Gastrocnemius medialis (tissue), 4 donors: ENCODE data around the gene NUDCD3. TPM values are rescaled to one million over a fixed set of nuclear protein-coding genes. Genes with fewer than 3 reads are reported as not detected.

ENCODE experiments used
- ATAC-seq, 2 donors: fragments of 150-250 bp; one replicate each; pipeline ENCODE4 v1.9.1; 2016
- DNase-seq, 2 donors: peaks; one replicate each; pipeline ENCODE4 v3.0.0-alpha.2; 2019
- H3K27ac ChIP-seq, 4 donors: fragments of 200-600 bp; sonication (generic); 1 replicate in 1 of 4; 2 replicates in 3 of 4; pipeline ENCODE4 v1.5.1; 2016 to 2018; ENCODE audit warnings: mild to moderate bottlenecking in 2 of 4, moderate library complexity in 1 of 4
- H3K27me3 ChIP-seq, 3 donors: fragments of 200-600 bp; sonication (generic) in 2 of 3; 1 replicate in 1 of 3; 2 replicates in 2 of 3; pipeline versions ENCODE4 v1.5.1 to v1.6.0; 2016 to 2019; ENCODE audit warnings: mild to moderate bottlenecking in 1 of 3, moderate library complexity in 1 of 3
- H3K36me3 ChIP-seq, 2 donors: fragments of 200-600 bp; sonication (generic) in 1 of 2; one replicate each; pipeline ENCODE4 v1.5.1; 2017 to 2018
- H3K4me1 ChIP-seq, 2 donors: fragments of 200-600 bp; sonication (generic) in 1 of 2; one replicate each; pipeline ENCODE4 v1.5.1; 2016 to 2017; ENCODE audit warnings: mild to moderate bottlenecking in 2 of 2
- H3K4me3 ChIP-seq, 4 donors: fragments of 200-600 bp; sonication (generic) in 3 of 4; 1 replicate in 1 of 4; 2 replicates in 3 of 4; pipeline ENCODE4 v1.5.1; 2016 to 2019; ENCODE audit warnings: mild to moderate bottlenecking in 2 of 4
- H3K9me3 ChIP-seq, 3 donors: fragments of 200-600 bp; sonication (generic) in 2 of 3; 1 replicate in 1 of 3; 2 replicates in 2 of 3; pipeline ENCODE4 v1.5.1; 2016 to 2019
- CTCF ChIP-seq, 5 experiments: fragments of 450-650 bp in 3 of 5; fragments of 200-600 bp in 2 of 5; sonication (generic) in 2 of 5; IDR thresholded peaks in 4 of 5; conservative IDR thresholded peaks in 1 of 5; 1 replicate in 4 of 5; 2 replicates in 1 of 5; pipeline ENCODE4 v1.5.1; 2016 to 2019; ENCODE audit warnings: antibody characterized with exemption in 5 of 5, mild to moderate bottlenecking in 3 of 5, moderate library complexity in 3 of 5
- POLR2A ChIP-seq, 2 donors: fragments of 450-650 bp; IDR thresholded peaks; one replicate each; pipeline ENCODE4 v1.6.1; 2017; ENCODE audit warnings: antibody characterized with exemption in 2 of 2, mild to moderate bottlenecking in 2 of 2, moderate library complexity in 2 of 2
- in situ Hi-C, 4 donors: fragments of 200-750 bp; cut with MboI; loops; one replicate each; pipeline versions ENCODE4 v1.15.0 to v1.8.0; 2017; ENCODE audit warnings: low sequenced_read_pairs in 4 of 4
- intact Hi-C: fragments of 100-400 bp; cut with DNase I; formaldehyde crosslinking; loops from one replicate; pipeline ENCODE4 v1.15.1; 2023; ENCODE audit warnings: low total_unique reads
- total RNA-seq, 4 donors: library from RNA; depleted of rRNA; stranded (reverse); fragments of >200 nt; gene quantifications; one replicate each; pipeline versions ENCODE4 v1.1.0 to v1.2.3, GENCODE V29; 2016

The NUDCD3 gene
- total RNA-seq, 4 donors from 2014 or later = 76.2 to 93.4 (median 77.0) TPM

DNA sequence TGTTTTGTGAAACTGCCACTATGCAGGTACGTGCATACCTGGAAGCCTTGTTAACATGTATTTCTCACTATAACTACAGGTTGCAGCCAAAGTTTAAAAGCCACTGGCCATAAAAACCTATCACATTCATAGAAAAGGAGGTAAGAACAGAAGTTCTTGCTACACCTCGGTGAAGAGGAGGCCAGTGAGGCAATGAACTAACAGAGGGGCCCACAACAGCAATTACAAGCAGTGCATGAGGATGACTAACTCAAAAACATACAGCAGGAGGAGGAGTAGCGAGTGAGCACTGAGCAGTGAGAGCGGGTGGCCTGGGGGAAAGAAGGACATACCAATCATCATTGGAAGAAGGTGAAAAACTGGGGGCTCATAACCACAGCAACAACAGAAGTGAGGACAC is 51.6 kb downstream of the NUDCD3 start:
- DNase-seq = no peak
- Histone ChIP-seq H3K27ac (no peak overlapping the region), H3K9me3 (no peaks in the 10 kb centered on the region), H3K4me1 (peaks cover 22 to 37% of the 10 kb centered on the region in 2 donors), H3K27me3 (no peaks in the 10 kb centered on the region), H3K36me3 (no peaks in the 10 kb centered on the region), H3K4me3 (no peak overlapping the region)
- ATAC-seq = no peak
- in situ Hi-C loops (no loop called here), intact Hi-C loops (no loop called here)
- no peak for TF ChIP-seq CTCF (IDR thresholded peaks at IDR 0.05 in 4 of 5, conservative IDR thresholded peaks at IDR 0.05 in 1 of 5)
- no peak for TF ChIP-seq POLR2A (IDR thresholded peaks at IDR 0.05)

DNA sequence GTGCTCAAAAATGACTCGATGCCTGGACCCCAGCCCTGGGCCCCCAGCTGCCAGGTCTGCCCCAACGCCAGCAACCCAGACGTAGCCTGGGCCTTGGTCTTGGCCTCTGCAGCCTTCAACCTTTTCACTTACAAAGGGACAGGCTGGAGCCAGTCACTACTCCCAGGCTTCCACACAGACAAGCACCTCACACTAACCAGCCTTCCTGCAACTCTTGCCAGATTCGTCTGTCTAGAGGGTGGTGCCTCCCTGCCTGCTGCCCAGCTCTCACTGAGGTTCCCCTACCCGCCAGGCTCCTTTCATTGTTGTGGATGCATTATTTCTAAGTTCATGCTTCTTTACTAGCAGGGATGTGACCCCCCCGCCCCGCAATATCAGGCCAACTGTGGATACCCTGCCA is 56.3 kb downstream of the NUDCD3 start:
- intact Hi-C loops (no loop called here), in situ Hi-C loops (no loop called here)
- Histone ChIP-seq H3K36me3 (no peaks in the 10 kb centered on the region), H3K4me1 (peaks cover 42 to 48% of the 10 kb centered on the region in 2 donors), H3K27ac (peak overlapping the region; percentile 66 to 82 (median 78)), H3K9me3 (no peaks in the 10 kb centered on the region), H3K4me3 (no peak overlapping the region), H3K27me3 (no peaks in the 10 kb centered on the region)
- no peak for ATAC-seq
- TF ChIP-seq POLR2A (IDR thresholded peaks at IDR 0.05) (no peak), CTCF (IDR thresholded peaks at IDR 0.05 in 4 of 5, conservative IDR thresholded peaks at IDR 0.05 in 1 of 5) (no peak)
- no peak for DNase-seq

DNA sequence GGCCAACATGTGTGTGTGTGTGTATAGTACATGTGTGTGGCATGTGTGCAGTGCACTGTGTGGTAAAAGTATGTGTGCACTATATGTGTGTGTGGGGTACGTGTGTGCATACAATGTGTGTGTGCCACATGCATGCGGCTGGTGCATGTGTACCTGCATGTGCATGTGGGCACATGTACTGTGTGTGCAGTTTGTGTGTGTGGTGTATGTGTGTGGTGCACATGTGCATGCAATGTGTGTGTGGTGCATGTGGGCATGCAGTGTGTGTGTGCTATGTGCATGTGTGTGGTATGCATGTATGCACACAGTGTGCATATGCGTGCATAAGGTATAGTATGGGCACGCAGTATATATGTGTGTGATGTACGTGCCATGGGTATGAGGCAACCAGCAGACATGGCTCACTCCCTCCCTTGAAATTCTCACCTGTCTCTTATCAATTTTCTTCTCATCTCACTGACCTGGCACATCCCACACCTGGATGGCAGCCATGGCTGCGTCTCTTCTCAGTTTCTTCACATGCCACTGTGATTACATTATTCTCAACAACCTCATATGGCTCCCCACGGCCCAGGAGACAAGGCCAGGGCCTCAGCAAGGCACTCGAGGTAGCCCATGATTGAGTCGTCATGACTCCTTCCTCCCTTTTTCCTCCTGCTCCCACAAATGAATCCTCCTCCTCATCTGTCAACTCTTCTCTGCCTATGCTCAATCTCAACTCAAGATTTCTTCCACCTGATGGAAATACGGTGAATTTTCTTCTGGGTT is 57.0 kb downstream of the NUDCD3 start:
- no peaks in the 10 kb centered on the region for H3K27me3 ChIP-seq
- TF ChIP-seq POLR2A (IDR thresholded peaks at IDR 0.05) = no peak
- no peak for TF ChIP-seq CTCF (IDR thresholded peaks at IDR 0.05 in 4 of 5, conservative IDR thresholded peaks at IDR 0.05 in 1 of 5)
- peak; percentile 27 to 69 for DNase-seq
- peak overlapping the region; percentile 66 to 82 (median 78) for H3K27ac ChIP-seq
- no peaks in the 10 kb centered on the region for H3K9me3 ChIP-seq
- H3K4me1 ChIP-seq = peaks cover 46 to 52% of the 10 kb centered on the region in 2 donors
- intact Hi-C loops (no loop called here), in situ Hi-C loops (no loop called here)
- no peak overlapping the region for H3K4me3 ChIP-seq
- ATAC-seq = peak; percentile 76 to 88
- no peaks in the 10 kb centered on the region for H3K36me3 ChIP-seq

DNA sequence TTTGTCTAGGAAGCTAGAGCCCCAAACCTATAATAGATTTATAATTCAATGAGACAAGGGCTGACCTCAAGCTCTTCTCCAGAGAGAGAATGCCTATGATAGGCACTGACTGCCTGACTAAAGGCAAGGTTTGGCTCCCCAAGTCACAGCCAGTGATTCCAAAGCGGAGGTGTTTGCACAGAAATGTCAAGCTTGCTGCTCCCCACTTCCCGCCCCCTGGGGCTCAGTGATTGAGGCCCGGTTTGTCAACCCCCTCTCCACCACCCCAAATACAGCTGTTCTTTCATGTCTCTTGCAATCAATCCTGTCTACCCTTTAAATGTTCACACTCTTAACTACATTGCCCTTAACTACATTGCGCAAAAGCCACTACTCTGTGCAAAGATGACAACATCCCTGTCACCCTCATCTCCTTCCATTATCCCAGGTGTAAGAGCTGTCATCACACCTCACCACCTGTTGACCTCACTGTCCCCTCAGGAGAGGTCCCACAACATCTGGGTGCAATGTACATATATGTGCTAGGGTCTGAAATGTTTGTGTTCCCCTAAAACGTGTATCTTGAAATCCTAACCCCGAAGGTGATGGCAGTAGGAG is 58.0 kb downstream of the NUDCD3 start:
- TF ChIP-seq CTCF (IDR thresholded peaks at IDR 0.05 in 4 of 5, conservative IDR thresholded peaks at IDR 0.05 in 1 of 5) = no peak
- TF ChIP-seq POLR2A (IDR thresholded peaks at IDR 0.05) = no peak
- Histone ChIP-seq H3K36me3 (no peaks in the 10 kb centered on the region), H3K27ac (peak overlapping the region; percentile 38 to 78 (median 52)), H3K27me3 (no peaks in the 10 kb centered on the region), H3K9me3 (no peaks in the 10 kb centered on the region), H3K4me1 (peaks cover 47 to 54% of the 10 kb centered on the region in 2 donors), H3K4me3 (no peak overlapping the region)
- in situ Hi-C loops = no loop called here
- DNase-seq (no peak), ATAC-seq (no peak)
- intact Hi-C loops = no loop called here
